H54 (cell line): ENCODE measurements around the gene PPP3CB.

Experiments used
- DNase-seq: peaks from one replicate; pipeline ENCODE4 v3.0.0; 2011; ENCODE audit warnings: low spot score, mixed read lengths; ENCODE audit not compliant: insufficient read length
- FAIRE-seq: peaks from 3 replicates; lab custom pipeline; 2011; peaks lifted over from hg19 to GRCh38; lab: Jason Lieb, UNC
- POLR2A ChIP-seq: IDR thresholded peaks from 2 replicates; pipeline ENCODE4 v1.6.1; 2011; ENCODE audit warnings: low read depth, mild to moderate bottlenecking, low read length

PPP3CB gene

GRCh38 chr10:73386583-73386982 lies 109.2 kb downstream of the PPP3CB start:
- no peak for FAIRE-seq
- DNase-seq, result no peak
- TF ChIP-seq POLR2A, result no peak
